ENCODE data around the gene CBR3.

GRCh38 chr21:36096398-36097290, 38.2 kb upstream of the CBR3 start:
- TF ChIP-seq CTCF (IDR thresholded peaks at IDR 0.05) (no peak), POLR2A (IDR thresholded peaks at IDR 0.05) (no peak)
